Endothelial cell of umbilical vein (primary cell): Measurements from ENCODE around the gene PRDM16. TPM values are rescaled to one million over a fixed set of nuclear protein-coding genes. Genes with fewer than 3 reads are reported as not detected.

ENCODE experiments used
- BruUV-seq: library from RNA; stranded (reverse); fragments of 400-500 nt; replicated peaks from 2 replicates; lab custom pipeline; 2021; lab: Mats Ljungman, UMichigan
- CTCF ChIA-PET: fragments of 300-600, 350-600 bp; sonication (Branson Sonifier 250); formaldehyde crosslinking; loops from one replicate; lab custom pipeline; 2021; ENCODE audit warnings: antibody characterized with exemption, inconsistent platforms; lab: Charles Lee
- POLR2A ChIA-PET: fragments of 300-600, 350-600 bp; sonication (Branson Sonifier 250); formaldehyde crosslinking; loops from one replicate; lab custom pipeline; 2021; ENCODE audit warnings: antibody characterized with exemption, inconsistent platforms; lab: Charles Lee
- DNase-seq: peaks from one replicate; pipeline ENCODE4 v3.0.0-alpha.2; 2011; ENCODE audit warnings: low read depth, low spot score
- FAIRE-seq: peaks from 2 replicates; lab custom pipeline; 2011; peaks lifted over from hg19 to GRCh38; lab: Jason Lieb, UNC
- H2AFZ ChIP-seq: 2 replicates; pipeline ENCODE4 v1.6.0; 2012; ENCODE audit warnings: low read depth, low read length, control low read depth, inconsistent platforms
- H3K27ac ChIP-seq: 2 replicates; pipeline ENCODE4 v1.5.1; 2011; ENCODE audit warnings: low read depth, mild to moderate bottlenecking, control low read depth, low read length, moderate library complexity; ENCODE audit not compliant: insufficient read depth
- H3K27me3 ChIP-seq, 2 experiments: 2 replicates each; pipeline versions ENCODE4 v1.6.0 to v1.6.1; 2011; ENCODE audit warnings: low read length in 2 of 2, mixed read lengths in 1 of 2; ENCODE audit not compliant: control insufficient read depth in 2 of 2, insufficient read depth in 2 of 2
- H3K36me3 ChIP-seq, 2 experiments: 2 replicates in 1 of 2; 3 replicates in 1 of 2; pipeline ENCODE4 v1.5.1; 2011; ENCODE audit warnings: low read length in 2 of 2, mild to moderate bottlenecking in 1 of 2, moderate library complexity in 1 of 2; ENCODE audit not compliant: control insufficient read depth in 2 of 2, insufficient read depth in 2 of 2; ENCODE audit errors: extremely low read depth in 1 of 2
- H3K4me1 ChIP-seq: 3 replicates; pipeline ENCODE4 v1.5.1; 2011; ENCODE audit warnings: mild to moderate bottlenecking, low read length; ENCODE audit not compliant: control insufficient read depth, insufficient read depth; ENCODE audit errors: extremely low read depth
- H3K4me2 ChIP-seq: 2 replicates; pipeline ENCODE4 v1.6.1; 2011; ENCODE audit warnings: low read length, control low read depth, mixed read lengths; ENCODE audit not compliant: insufficient read depth
- H3K4me3 ChIP-seq, 3 experiments: fragments of 200-600 bp in 1 of 3; sonication (generic), shearing (Covaris generic) in 1 of 3; replicated peaks in 1 of 3; 2 replicates each; pipeline ENCODE4 v1.5.1; 2011 to 2016; ENCODE audit warnings: control low read depth in 3 of 3, low read length in 3 of 3, mild to moderate bottlenecking in 2 of 3, inconsistent platforms in 1 of 3, low read depth in 1 of 3, moderate library complexity in 1 of 3; ENCODE audit not compliant: insufficient read depth in 1 of 3
- H3K79me2 ChIP-seq: 2 replicates; pipeline ENCODE4 v1.6.0; 2012; ENCODE audit warnings: low read length, inconsistent platforms; ENCODE audit not compliant: control insufficient read depth, insufficient read depth
- H3K9ac ChIP-seq: replicated peaks from 2 replicates; pipeline ENCODE3; 2011; ENCODE audit warnings: low read length, control low read depth; ENCODE audit not compliant: insufficient read depth; ENCODE audit errors: extremely low read depth
- H3K9me1 ChIP-seq: replicated peaks from 3 replicates; pipeline ENCODE4 v1.6.0; 2011; ENCODE audit warnings: mild to moderate bottlenecking, low read length; ENCODE audit not compliant: control insufficient read depth, insufficient read depth; ENCODE audit errors: extremely low read depth
- H3K9me3 ChIP-seq: replicated peaks from 2 replicates; pipeline ENCODE4 v1.5.1; 2012; ENCODE audit warnings: low read length, inconsistent platforms; ENCODE audit not compliant: control insufficient read depth, insufficient read depth
- H4K20me1 ChIP-seq: replicated peaks from 2 replicates; pipeline ENCODE3; 2011; ENCODE audit warnings: mild to moderate bottlenecking, low read length; ENCODE audit not compliant: control insufficient read depth, insufficient read depth; ENCODE audit errors: extremely low read depth
- MYC ChIP-seq: IDR thresholded peaks from one replicate; pipeline ENCODE4 v1.6.1; 2011; ENCODE audit warnings: mild to moderate bottlenecking, low read depth, low read length
- POLR2A ChIP-seq: IDR thresholded peaks from 2 replicates; pipeline ENCODE4 v1.6.1; 2012; ENCODE audit warnings: low read depth, mild to moderate bottlenecking, control low read depth, low read length
- dilution Hi-C: fragments of 300-500 bp; cut with MboI; formaldehyde crosslinking; loops from one replicate; pipeline ENCODE4 v1.15.0; 2019; ENCODE audit warnings: low sequenced_read_pairs; ENCODE audit not compliant: extremely low pct_ligation_motif_present
- intact Hi-C: fragments of 100-400 bp; cut with micrococcal nuclease; formaldehyde crosslinking; loops from one replicate; pipeline ENCODE4 v1.10.0; 2022
- polyA plus RNA-seq, 4 experiments: library from polyadenylated mRNA; depleted of rRNA in 3 of 4; stranded (reverse) in 3 of 4; unstranded in 1 of 4; fragments of >200 nt; gene quantifications; 2 replicates each; pipeline versions ENCODE4 v1.2.1 to v1.2.3, GENCODE V29; 2011 to 2012; ENCODE audit warnings: missing spikeins in 1 of 4
- total RNA-seq: library from RNA; stranded (reverse); gene quantifications from 2 replicates; pipeline ENCODE4 v1.2.3, GENCODE V29; 2021
- TF ChIP-seq, protein P1 (sequence below), 2 donors: IDR thresholded peaks; 1 replicate in 1 of 2; 2 replicates in 1 of 2; pipeline ENCODE4 v1.5.1; 2011; ENCODE audit warnings: low read length in 2 of 2, mild to moderate bottlenecking in 2 of 2, moderate library complexity in 2 of 2, control low read depth in 1 of 2, inconsistent platforms in 1 of 2, low read depth in 1 of 2; ENCODE audit not compliant: insufficient read depth in 1 of 2; ENCODE audit errors: extremely low read depth in 1 of 2
- TF ChIP-seq, protein P2 (sequence below): IDR thresholded peaks from 2 replicates; pipeline ENCODE4 v1.6.1; 2011; ENCODE audit not compliant: insufficient read depth, insufficient read length

PRDM16 gene
- total and polyA plus RNA-seq, 2 donors (not counting 3 experiments of a cell fraction or from before 2014, with no cell fraction given) = not detected

DNA sequence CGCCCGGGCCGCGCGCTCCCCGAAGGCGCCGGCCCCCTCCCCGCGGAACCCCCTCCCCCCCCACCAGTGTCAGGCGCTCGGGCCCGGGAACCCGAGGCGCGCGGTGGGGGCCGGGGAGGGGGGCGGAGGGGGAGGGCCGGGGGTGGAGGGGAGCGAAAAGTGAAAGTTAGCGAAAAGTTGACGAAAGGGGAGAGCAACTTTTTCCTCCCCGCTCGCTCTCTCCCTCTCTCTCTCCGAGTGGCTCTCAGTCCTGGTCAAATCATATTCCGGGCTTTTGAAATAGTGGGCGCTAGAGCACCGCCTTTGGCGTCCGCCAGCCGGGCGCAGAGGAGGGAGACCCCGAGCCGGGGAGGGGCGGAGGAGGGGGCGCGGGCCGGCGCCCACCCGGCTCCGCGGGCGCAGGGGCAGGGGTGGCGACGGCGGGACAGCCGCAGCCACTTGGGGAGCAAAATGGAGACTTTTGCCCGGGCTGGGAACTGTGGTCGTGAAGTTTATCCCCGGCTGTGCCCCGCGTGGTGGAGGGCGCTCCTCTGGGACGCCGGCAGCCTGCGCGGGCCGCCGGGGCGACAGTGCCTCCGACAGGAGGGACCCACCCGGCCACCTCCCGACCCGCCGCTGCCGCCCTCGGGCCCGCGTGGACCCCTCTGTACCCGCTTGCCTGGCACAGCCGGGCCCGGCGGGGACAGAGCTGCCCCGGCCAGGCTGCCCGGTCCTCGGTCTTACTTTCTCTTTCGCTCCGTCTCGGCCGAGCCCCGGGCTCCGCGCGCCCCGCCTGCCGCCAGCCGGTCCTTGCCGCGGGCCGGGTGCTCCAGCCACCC lies 697 bp downstream of the PRDM16 start:
- peak overlapping the region; percentile 70 for H3K4me2 ChIP-seq
- no TSS peak for BruUV-seq
- H3K4me1 ChIP-seq = no peaks in the 10 kb centered on the region
- H3K79me2 ChIP-seq = no peaks in the 10 kb centered on the region
- ChIA-PET CTCF (interaction anchor here (0.7 to 1.7 kb wide), 2 partner anchors 340 to 355 kb away, joined by 3 to 4 read pairs; no protein-coding TSS in a partner anchor), POLR2A (no interaction called here)
- H4K20me1 ChIP-seq = no peaks in the 10 kb centered on the region
- intact Hi-C loops (loop anchor here (5.0 to 10.0 kb wide), 2 partner anchors 245 to 657 kb away; partner anchors contain the start of gene PEX10), dilution Hi-C loops (no loop called here)
- FAIRE-seq (peak; percentile 18), DNase-seq (peak; percentile 17)
- no peak overlapping the region for H3K27ac ChIP-seq
- peak overlapping the region; percentile 38 to 54 (median 41) for H3K4me3 ChIP-seq
- H3K9me3 ChIP-seq = no peaks in the 10 kb centered on the region
- TF ChIP-seq MYC = no peak
- TF ChIP-seq, protein P1, sequence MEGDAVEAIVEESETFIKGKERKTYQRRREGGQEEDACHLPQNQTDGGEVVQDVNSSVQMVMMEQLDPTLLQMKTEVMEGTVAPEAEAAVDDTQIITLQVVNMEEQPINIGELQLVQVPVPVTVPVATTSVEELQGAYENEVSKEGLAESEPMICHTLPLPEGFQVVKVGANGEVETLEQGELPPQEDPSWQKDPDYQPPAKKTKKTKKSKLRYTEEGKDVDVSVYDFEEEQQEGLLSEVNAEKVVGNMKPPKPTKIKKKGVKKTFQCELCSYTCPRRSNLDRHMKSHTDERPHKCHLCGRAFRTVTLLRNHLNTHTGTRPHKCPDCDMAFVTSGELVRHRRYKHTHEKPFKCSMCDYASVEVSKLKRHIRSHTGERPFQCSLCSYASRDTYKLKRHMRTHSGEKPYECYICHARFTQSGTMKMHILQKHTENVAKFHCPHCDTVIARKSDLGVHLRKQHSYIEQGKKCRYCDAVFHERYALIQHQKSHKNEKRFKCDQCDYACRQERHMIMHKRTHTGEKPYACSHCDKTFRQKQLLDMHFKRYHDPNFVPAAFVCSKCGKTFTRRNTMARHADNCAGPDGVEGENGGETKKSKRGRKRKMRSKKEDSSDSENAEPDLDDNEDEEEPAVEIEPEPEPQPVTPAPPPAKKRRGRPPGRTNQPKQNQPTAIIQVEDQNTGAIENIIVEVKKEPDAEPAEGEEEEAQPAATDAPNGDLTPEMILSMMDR (IDR thresholded peaks at IDR 0.05; ENCODE audit: extremely low read depth in 1 of 2, insufficient read depth in 1 of 2, low read depth in 1 of 2, low read length in 2 of 2) = peak in 1 of 2 donors; percentile 5
- TF ChIP-seq, protein P2, sequence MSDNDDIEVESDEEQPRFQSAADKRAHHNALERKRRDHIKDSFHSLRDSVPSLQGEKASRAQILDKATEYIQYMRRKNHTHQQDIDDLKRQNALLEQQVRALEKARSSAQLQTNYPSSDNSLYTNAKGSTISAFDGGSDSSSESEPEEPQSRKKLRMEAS = no peak
- no peak for TF ChIP-seq POLR2A
- no peaks in the 10 kb centered on the region for H3K36me3 ChIP-seq
- peaks cover 60 to 77% of the 10 kb centered on the region in 2 experiments for H3K27me3 ChIP-seq
- no peak overlapping the region for H3K9ac ChIP-seq
- no peak overlapping the region for H2AFZ ChIP-seq
- H3K9me1 ChIP-seq = no peaks in the 10 kb centered on the region
